Astrocyte (in vitro differentiated cells and primary cell): ENCODE measurements around the gene JOSD2. TPM values are rescaled to one million over a fixed set of nuclear protein-coding genes. Genes with fewer than 3 reads are reported as not detected.
A peak's percentile ranks its signal among the peaks of the same experiment; 100 is the strongest.

Experiments used
- DNase-seq: peaks from one replicate; pipeline ENCODE4 v3.0.0-alpha.2; 2010; ENCODE audit warnings: low read depth
- FAIRE-seq: peaks from 2 replicates; lab custom pipeline; 2011; peaks lifted over from hg19 to GRCh38; lab: Jason Lieb, UNC
- H2AFZ ChIP-seq: 2 replicates; pipeline ENCODE4 v1.6.0; 2012; ENCODE audit warnings: low read depth, low read length, inconsistent platforms
- H3K27ac ChIP-seq: 2 replicates; pipeline ENCODE4 v1.5.1; 2011; ENCODE audit warnings: low read depth, low read length, inconsistent platforms
- H3K27me3 ChIP-seq: 2 replicates; pipeline ENCODE4 v1.6.0; 2011; ENCODE audit warnings: low read length, inconsistent platforms; ENCODE audit not compliant: insufficient read depth
- H3K36me3 ChIP-seq: 2 replicates; pipeline ENCODE4 v1.5.1; 2011; ENCODE audit warnings: low read length, inconsistent platforms; ENCODE audit not compliant: insufficient read depth
- H3K4me1 ChIP-seq: 2 replicates; pipeline ENCODE4 v1.5.1; 2011; ENCODE audit warnings: low read length, inconsistent platforms; ENCODE audit not compliant: insufficient read depth
- H3K4me2 ChIP-seq: 2 replicates; pipeline ENCODE4 v1.6.0; 2012; ENCODE audit warnings: low read length, inconsistent platforms
- H3K4me3 ChIP-seq: 2 replicates; pipeline ENCODE4 v1.5.1; 2011; ENCODE audit warnings: low read depth, mild to moderate bottlenecking, low read length, inconsistent platforms; ENCODE audit not compliant: insufficient read depth
- H3K79me2 ChIP-seq: 2 replicates; pipeline ENCODE4 v1.6.0; 2012; ENCODE audit warnings: mild to moderate bottlenecking, low read length, inconsistent platforms; ENCODE audit not compliant: insufficient read depth
- H3K9ac ChIP-seq: 2 replicates; pipeline ENCODE4 v1.6.0; 2012; ENCODE audit warnings: mild to moderate bottlenecking, low read length, inconsistent platforms
- H3K9me3 ChIP-seq: 2 replicates; pipeline ENCODE4 v1.5.1; 2012; ENCODE audit warnings: low read depth, mild to moderate bottlenecking, low read length, inconsistent platforms; ENCODE audit not compliant: insufficient read depth
- H4K20me1 ChIP-seq: 2 replicates; pipeline ENCODE4 v1.6.0; 2012; ENCODE audit warnings: low read length, inconsistent platforms; ENCODE audit not compliant: insufficient read depth
- H3K27ac Mint-ChIP-seq: one replicate; pipeline ENCODE4 v1.8.0; 2021; ENCODE audit warnings: mild to moderate bottlenecking, mixed read lengths; ENCODE audit not compliant: unreplicated experiment
- H3K27me3 Mint-ChIP-seq: one replicate; pipeline ENCODE4 v1.8.0; 2021; ENCODE audit warnings: low read depth, mixed read lengths; ENCODE audit not compliant: unreplicated experiment
- H3K36me3 Mint-ChIP-seq: one replicate; pipeline ENCODE4 v1.8.0; 2021; ENCODE audit warnings: low read depth, mixed read lengths; ENCODE audit not compliant: unreplicated experiment
- H3K4me1 Mint-ChIP-seq: one replicate; pipeline ENCODE4 v1.8.0; 2021; ENCODE audit warnings: low read depth, mixed read lengths; ENCODE audit not compliant: unreplicated experiment
- H3K4me3 Mint-ChIP-seq: one replicate; pipeline ENCODE4 v1.8.0; 2021; ENCODE audit warnings: mild to moderate bottlenecking, moderate library complexity, mixed read lengths; ENCODE audit not compliant: unreplicated experiment
- H3K9me3 Mint-ChIP-seq: one replicate; pipeline ENCODE4 v1.8.0; 2021; ENCODE audit warnings: mild to moderate bottlenecking, mixed read lengths; ENCODE audit not compliant: unreplicated experiment
- CTCF ChIP-seq: IDR thresholded peaks from 2 replicates; pipeline ENCODE4 v1.5.1; 2011; ENCODE audit warnings: low read depth, mild to moderate bottlenecking, inconsistent platforms, low read length, moderate library complexity; ENCODE audit not compliant: insufficient read depth
- EZH2 ChIP-seq: IDR thresholded peaks from 2 replicates; pipeline ENCODE4 v1.6.1; 2012; ENCODE audit warnings: mild to moderate bottlenecking, low read length, inconsistent platforms; ENCODE audit not compliant: insufficient read depth
- total RNA-seq: library from RNA; stranded (reverse); gene quantifications from 2 replicates; pipeline ENCODE4 v1.2.1, GENCODE V29; 2021

Gene JOSD2
- total RNA-seq, 1 donor from 2014 or later, result not detected

- Histone ChIP-seq H3K27me3 (no peaks in the 10 kb centered on the region), H3K4me3 (no peak overlapping the region), H3K36me3 (no peaks in the 10 kb centered on the region), H4K20me1 (no peaks in the 10 kb centered on the region), H3K79me2 (no peaks in the 10 kb centered on the region), H3K9ac (no peak overlapping the region), H3K4me1 (no peaks in the 10 kb centered on the region), H2AFZ (peak overlapping the region; percentile 60), H3K9me3 (no peaks in the 10 kb centered on the region), H3K4me2 (no peak overlapping the region), H3K27ac (no peak overlapping the region)
- Mint-ChIP-seq H3K36me3 (no peaks in the 10 kb centered on the region), H3K4me1 (no peaks in the 10 kb centered on the region), H3K27me3 (no peaks in the 10 kb centered on the region), H3K27ac (no peak overlapping the region), H3K9me3 (peaks cover 23% of the 10 kb centered on the region), H3K4me3 (no peak overlapping the region)
- DNase-seq (no peak), FAIRE-seq (no peak)
- TF ChIP-seq EZH2, result no peak
- no peak for TF ChIP-seq CTCF
Measured at GRCh38 chr19:50465986-50466705, 44.8 kb downstream of the JOSD2 start.

GRCh38 chr19:50465000-50465399, 46.0 kb downstream of the JOSD2 start:
- Histone ChIP-seq H3K9ac (no peak overlapping the region), H3K79me2 (no peaks in the 10 kb centered on the region), H3K27me3 (no peaks in the 10 kb centered on the region), H3K36me3 (no peaks in the 10 kb centered on the region), H3K4me1 (peaks cover 5% of the 10 kb centered on the region), H4K20me1 (no peaks in the 10 kb centered on the region), H2AFZ (no peak overlapping the region), H3K4me2 (no peak overlapping the region), H3K27ac (no peak overlapping the region), H3K4me3 (no peak overlapping the region), H3K9me3 (no peaks in the 10 kb centered on the region)
- Mint-ChIP-seq H3K36me3 (no peaks in the 10 kb centered on the region), H3K4me3 (no peak overlapping the region), H3K27ac (no peak overlapping the region), H3K9me3 (peaks cover 23% of the 10 kb centered on the region), H3K27me3 (peaks cover 2% of the 10 kb centered on the region), H3K4me1 (no peaks in the 10 kb centered on the region)
- FAIRE-seq (no peak), DNase-seq (no peak)
- no peak for TF ChIP-seq EZH2
- no peak for TF ChIP-seq CTCF

GRCh38 chr19:50464348-50464747, 46.6 kb downstream of the JOSD2 start:
- H3K4me1 Mint-ChIP-seq, result no peaks in the 10 kb centered on the region
- H3K9me3 ChIP-seq, result no peaks in the 10 kb centered on the region
- no peaks in the 10 kb centered on the region for H3K36me3 ChIP-seq
- no peak for FAIRE-seq
- no peak overlapping the region for H3K9ac ChIP-seq
- H3K4me2 ChIP-seq, result no peak overlapping the region
- H2AFZ ChIP-seq, result no peak overlapping the region
- H3K9me3 Mint-ChIP-seq, result peaks cover 19% of the 10 kb centered on the region
- H3K27me3 ChIP-seq, result no peaks in the 10 kb centered on the region
- no peak overlapping the region for H3K27ac Mint-ChIP-seq
- H4K20me1 ChIP-seq, result no peaks in the 10 kb centered on the region
- peaks cover 2% of the 10 kb centered on the region for H3K27me3 Mint-ChIP-seq
- H3K36me3 Mint-ChIP-seq, result no peaks in the 10 kb centered on the region
- H3K4me3 ChIP-seq, result no peak overlapping the region
- H3K4me3 Mint-ChIP-seq, result no peak overlapping the region
- DNase-seq, result no peak
- TF ChIP-seq CTCF, result no peak
- TF ChIP-seq EZH2, result no peak
- H3K27ac ChIP-seq, result no peak overlapping the region
- H3K4me1 ChIP-seq, result peaks cover 5% of the 10 kb centered on the region
- no peaks in the 10 kb centered on the region for H3K79me2 ChIP-seq
